K562 (cell line): Measurements from ENCODE around the gene TMCO4. TPM values are rescaled to one million over a fixed set of nuclear protein-coding genes. Genes with fewer than 3 reads are reported as not detected.

Experiments
- ATAC-seq: fragments of 200-7000 bp; cut with Tn5 transposase; 3 replicates; pipeline ENCODE4 v1.9.1; 2020; ENCODE audit warnings: moderate library complexity
- BruUV-seq: library from RNA; stranded (reverse); fragments of 400-500 nt; replicated peaks from 2 replicates; lab custom pipeline; 2021; lab: Mats Ljungman, UMichigan
- CTCF ChIA-PET: fragments of 300-600 bp; formaldehyde crosslinking; extraction: SDS; loops from one replicate; lab custom pipeline; 2021; ENCODE audit warnings: low intra/inter-chr PET ratio; lab: Yijun Ruan, JAX
- POLR2A ChIA-PET: fragments of 300-600, 350-650 bp; sonication (Branson Sonifier 250); formaldehyde crosslinking; extraction: SDS; loops from one replicate; lab custom pipeline; 2021; ENCODE audit warnings: antibody characterized with exemption, inconsistent platforms; lab: Yijun Ruan, JAX
- DNase-seq, 4 experiments: peaks; one replicate each; pipeline versions ENCODE4 v3.0.0 to v3.0.0-alpha.2; 2011 to 2018; ENCODE audit warnings: low spot score in 3 of 4, mixed read lengths in 3 of 4; ENCODE audit errors: extremely low read depth in 1 of 4
- FAIRE-seq: peaks from 2 replicates; lab custom pipeline; 2011; peaks lifted over from hg19 to GRCh38; lab: Jason Lieb, UNC
- H2AFZ ChIP-seq: 2 replicates; pipeline ENCODE4 v1.6.0; 2011; ENCODE audit warnings: low read depth, low read length, control low read depth, inconsistent platforms
- H3K27ac ChIP-seq: fragments of 200-600 bp; 3 replicates; pipeline ENCODE4 v1.8.0; 2011; ENCODE audit warnings: low read depth, mild to moderate bottlenecking, control low read depth, inconsistent platforms, low read length, moderate library complexity, mixed read lengths; ENCODE audit errors: extremely low read depth
- H3K27me3 ChIP-seq, 2 experiments: fragments of 300-600 bp in 1 of 2; 2 replicates in 1 of 2; 3 replicates in 1 of 2; pipeline versions ENCODE4 v1.6.0 to v1.8.0; 2011; ENCODE audit warnings: inconsistent platforms in 2 of 2, low read length in 2 of 2, mild to moderate bottlenecking in 1 of 2, mixed read lengths in 1 of 2, moderate library complexity in 1 of 2; ENCODE audit not compliant: control insufficient read depth in 2 of 2, insufficient read depth in 2 of 2
- H3K36me3 ChIP-seq: fragments of 300-600 bp; 3 replicates; pipeline ENCODE4 v1.8.0; 2011; ENCODE audit warnings: mild to moderate bottlenecking, low read length, inconsistent platforms; ENCODE audit not compliant: control insufficient read depth, insufficient read depth
- H3K4me1 ChIP-seq, 2 experiments: fragments of 200-600 bp in 1 of 2; replicated peaks in 1 of 2; 2 replicates in 1 of 2; 3 replicates in 1 of 2; pipeline versions ENCODE4 v1.5.1 to v1.8.0; 2011; ENCODE audit warnings: inconsistent platforms in 2 of 2, low read length in 2 of 2, mild to moderate bottlenecking in 1 of 2, mixed read lengths in 1 of 2, moderate library complexity in 1 of 2; ENCODE audit not compliant: control insufficient read depth in 2 of 2, insufficient read depth in 2 of 2
- H3K4me2 ChIP-seq: 2 replicates; pipeline ENCODE4 v1.6.1; 2011; ENCODE audit warnings: low read length, control low read depth, inconsistent platforms, mixed read lengths; ENCODE audit not compliant: insufficient read depth
- H3K4me3 ChIP-seq: fragments of 200-600 bp; sonication (generic), shearing (Covaris generic); 2 replicates; pipeline ENCODE4 v1.5.1; 2016; ENCODE audit warnings: control low read depth, inconsistent platforms
- H3K79me2 ChIP-seq: fragments of 200-600 bp; 3 replicates; pipeline ENCODE4 v1.8.0; 2011; ENCODE audit warnings: low read length, inconsistent platforms; ENCODE audit not compliant: control insufficient read depth, insufficient read depth
- H3K9ac ChIP-seq, 2 experiments: 2 replicates each; pipeline versions ENCODE4 v1.6.0 to v1.6.1; 2011; ENCODE audit warnings: low read depth in 2 of 2, low read length in 2 of 2, control low read depth in 1 of 2, inconsistent platforms in 1 of 2, mild to moderate bottlenecking in 1 of 2, mixed read lengths in 1 of 2; ENCODE audit not compliant: insufficient read depth in 1 of 2
- H3K9me1 ChIP-seq: one replicate; pipeline ENCODE4 v1.6.0; 2011; ENCODE audit warnings: inconsistent platforms, mild to moderate bottlenecking, low read length, moderate library complexity; ENCODE audit not compliant: control insufficient read depth, insufficient read depth
- H3K9me3 ChIP-seq: replicated peaks from 2 replicates; pipeline ENCODE4 v1.5.1; 2011; ENCODE audit warnings: low read depth, low read length, inconsistent platforms; ENCODE audit not compliant: control insufficient read depth, insufficient read depth
- H4K20me1 ChIP-seq: replicated peaks from 2 replicates; pipeline ENCODE4 v1.6.1; 2011; ENCODE audit warnings: low read length, inconsistent platforms, mixed read lengths; ENCODE audit not compliant: control insufficient read depth, insufficient read depth
- AFF4 ChIP-seq: sonication (generic); formaldehyde crosslinking; IDR thresholded peaks from 2 replicates; pipeline ENCODE4 v1.8.0; 2023; ENCODE audit warnings: mild to moderate bottlenecking, missing genetic modification reagents
- CLOCK ChIP-seq: fragments of 250-450 bp; sonication (Bioruptor Pico); IDR thresholded peaks from 2 replicates; pipeline ENCODE4 v1.4.0; 2020; ENCODE audit warnings: mild to moderate bottlenecking, moderate library complexity, borderline replicate concordance
- CUX1 ChIP-seq: fragments of 200-800 bp; sonication (Bioruptor generic); IDR thresholded peaks from 2 replicates; pipeline ENCODE4 v1.6.1; 2016; ENCODE audit warnings: missing genetic modification characterization, missing compliant biosample characterization
- EP300 ChIP-seq: IDR thresholded peaks from 2 replicates; pipeline ENCODE4 v1.6.1; 2012; ENCODE audit warnings: low read length, improper control_type of control experiment
- NR3C1 ChIP-seq: sonication (generic); formaldehyde crosslinking; IDR thresholded peaks from 2 replicates; pipeline ENCODE4 v1.8.1; 2022; ENCODE audit warnings: missing genetic modification reagents
- SUPT5H ChIP-seq: fragments of 450-650 bp; IDR thresholded peaks from 2 replicates; pipeline ENCODE4 v1.6.1; 2016
- UBTF ChIP-seq, 2 experiments: IDR thresholded peaks; 2 replicates each; pipeline ENCODE4 v1.6.1; 2012; ENCODE audit warnings: improper control_type of control experiment in 2 of 2, low read depth in 2 of 2, low read length in 2 of 2, borderline replicate concordance in 1 of 2
- ZFPM2 ChIP-seq: fragments of 250-450 bp; sonication (Bioruptor Pico); IDR thresholded peaks from 2 replicates; pipeline ENCODE4 v1.5.1; 2022; ENCODE audit warnings: mild to moderate bottlenecking
- WGBS: fragments of 100-300 bp; shearing (Covaris generic); methylation state at CpG from one replicate; pipeline ENCODE4 v1.1.6; 2016; ENCODE audit warnings: low coverage, mixed read lengths; ENCODE audit not compliant: insufficient coverage; ENCODE audit errors: missing lambda C conversion rate; 5-methylcytosine and 5-hydroxymethylcytosine counted together
- in situ Hi-C: fragments of 300-500 bp; cut with MboI; formaldehyde crosslinking; loops from 4 replicates; pipeline ENCODE4 v1.15.0; 2018; ENCODE audit warnings: inconsistent platforms, mixed read lengths
- intact Hi-C: fragments of 100-400 bp; cut with micrococcal nuclease; formaldehyde crosslinking; loops from 2 replicates; pipeline ENCODE4 v1.14.2; 2022
- polyA plus RNA-seq, 8 experiments: library from polyadenylated mRNA; depleted of rRNA in 4 of 8; stranded (reverse) in 5 of 8; unstranded in 3 of 8; fragments of >200 nt; fragmentation: Nextera tagmentation in 2 of 8; fragmentation: Illumina TruSeq in 1 of 8; extraction: Ambion mirVana in 2 of 8; extraction: Trizol in 1 of 8; gene quantifications; 2 replicates each; pipeline versions ENCODE4 v1.2.1 to v1.2.3, GENCODE V29; 2011 to 2014; ENCODE audit warnings: inconsistent platforms in 1 of 8, missing spikeins in 1 of 8
- total RNA-seq, 7 experiments: library from RNA; depleted of rRNA in 6 of 7; stranded (reverse); fragments of >200 nt in 6 of 7; fragmentation: Illumina TruSeq in 2 of 7; extraction: Trizol in 2 of 7; gene quantifications; 2 replicates each; pipeline versions ENCODE4 v1.2.1 to v1.2.3, GENCODE V29; 2011 to 2021; ENCODE audit warnings: low replicate concordance in 1 of 7

The TMCO4 gene
- total and polyA plus RNA-seq, 9 of the 15 experiments (the other 6 are each of a cell fraction or from before 2014, with no cell fraction given) = 0.06 to 2.1 (median 1.2) TPM

- no peak for FAIRE-seq
- Histone ChIP-seq H3K4me2 (no peak overlapping the region), H3K9me3 (no peaks in the 10 kb centered on the region), H3K36me3 (no peaks in the 10 kb centered on the region), H3K9me1 (no peaks in the 10 kb centered on the region), H3K4me3 (no peak overlapping the region), H4K20me1 (0 out of 2 replicates have a peak, but pooled peaks cover 8% of the 10 kb centered on the region), H3K4me1 (no peaks in the 10 kb centered on the region), H3K27ac (no peak overlapping the region), H2AFZ (no peak overlapping the region), H3K9ac (no peak overlapping the region), H3K79me2 (no peaks in the 10 kb centered on the region), H3K27me3 (peaks cover 15 to 38% of the 10 kb centered on the region in 2 experiments; a peak in 4 of 5 replicates)
- WGBS = 6% methylated on average over 4 of the region's 4 CpGs
- intact Hi-C loops = no loop called here
- in situ Hi-C loops = no loop called here
- no peak for DNase-seq
- BruUV-seq = no TSS peak
- ChIA-PET CTCF (no interaction called here), POLR2A (interaction anchor here (0.6 to 1.2 kb wide), 2 partner anchors 10 to 24 kb away, joined by 4 read pairs; no protein-coding TSS in a partner anchor)
- no peak for ATAC-seq
- TF ChIP-seq EP300 = no peak
- no peak for TF ChIP-seq CLOCK (CRISPR knock-in tag)
- TF ChIP-seq CUX1 (CRISPR knock-in tag) = no peak
- TF ChIP-seq ZFPM2 (CRISPR knock-in tag) = no peak
- TF ChIP-seq NR3C1 (CRISPR knock-in tag) = no peak
- no peak for TF ChIP-seq UBTF (IDR thresholded peaks at IDR 0.05; ENCODE audit: borderline replicate concordance in 1 of 2, low read depth in 2 of 2, low read length in 2 of 2)
- no peak for TF ChIP-seq AFF4 (CRISPR knock-in tag)
- no peak for TF ChIP-seq SUPT5H
Observed at GRCh38 chr1:19706136-19706535, 93.6 kb downstream of the TMCO4 start.
